GM12892 (cell line): ENCODE measurements around the gene RPL32.

ENCODE experiments used
- POLR2A ChIP-seq: IDR thresholded peaks from 2 replicates; pipeline ENCODE4 v1.6.1; 2011; ENCODE audit warnings: low read depth, low read length, control low read depth
- TAF1 ChIP-seq: IDR thresholded peaks from 2 replicates; pipeline ENCODE4 v1.6.1; 2011; ENCODE audit warnings: low read depth, mild to moderate bottlenecking, control low read depth, low read length, borderline replicate concordance

DNA sequence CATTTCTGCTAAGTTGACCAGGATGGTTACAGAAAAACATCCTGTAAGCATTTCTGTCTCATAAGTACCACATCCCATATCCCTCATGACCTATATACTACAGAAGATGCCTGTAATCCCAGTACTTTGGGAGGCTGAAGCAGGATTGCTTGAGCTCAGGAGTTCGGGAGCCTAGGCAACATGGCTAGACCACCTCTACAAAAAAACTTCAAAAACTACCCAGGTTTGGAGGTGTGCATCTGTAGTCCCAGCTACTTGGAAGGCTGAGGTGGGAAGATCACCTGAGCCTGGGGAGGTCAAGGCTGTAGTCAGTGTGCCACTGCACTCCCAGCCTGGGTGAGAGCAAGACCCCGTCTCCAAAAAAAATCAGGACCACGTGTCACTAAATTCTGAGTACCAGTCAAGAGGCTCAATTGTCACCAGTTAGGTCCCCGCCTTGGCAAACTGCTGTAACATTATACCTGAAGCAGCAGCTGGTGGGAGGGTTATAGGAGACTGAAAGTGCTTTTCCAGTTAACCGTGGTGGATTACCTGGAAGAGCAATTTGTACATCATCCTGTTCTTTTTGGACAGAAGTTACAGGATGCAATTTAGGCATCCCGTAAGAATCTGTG lies 6.2 kb downstream of the RPL32 start:
- no peak for TF ChIP-seq TAF1
- TF ChIP-seq POLR2A, result peak; percentile 34; the same call in 1 of the 2 replicates
